Small intestine (tissue), 7 donors: ENCODE results near the gene AQP6. TPM values are rescaled to one million over a fixed set of nuclear protein-coding genes. Genes with fewer than 3 reads are reported as not detected.

Source experiments
- DNase-seq, 2 donors: peaks; one replicate each; pipeline versions ENCODE4 v3.0.0 to v3.0.0-alpha.2; 2013
- FAIRE-seq: peaks from 2 replicates; lab custom pipeline; 2012; peaks lifted over from hg19 to GRCh38; lab: Jason Lieb, UNC
- H3K27ac ChIP-seq, 3 donors: one replicate each; pipeline ENCODE4 v1.5.1; 2013; ENCODE audit warnings: low read length in 2 of 3, mild to moderate bottlenecking in 2 of 3, control low read depth in 1 of 3, inconsistent platforms in 1 of 3, low read depth in 1 of 3, moderate library complexity in 1 of 3
- H3K27me3 ChIP-seq, 3 donors: one replicate each; pipeline ENCODE4 v1.6.1; 2013; ENCODE audit warnings: low read length in 3 of 3, inconsistent platforms in 1 of 3; ENCODE audit not compliant: control insufficient read depth in 3 of 3, insufficient read depth in 3 of 3
- H3K36me3 ChIP-seq, 3 donors: one replicate each; pipeline ENCODE4 v1.6.1; 2013; ENCODE audit warnings: low read length in 3 of 3, inconsistent platforms in 1 of 3, low read depth in 1 of 3, mild to moderate bottlenecking in 1 of 3, moderate library complexity in 1 of 3; ENCODE audit not compliant: control insufficient read depth in 3 of 3, insufficient read depth in 2 of 3
- H3K4me1 ChIP-seq, 3 donors: one replicate each; pipeline ENCODE4 v1.6.1; 2013; ENCODE audit warnings: low read length in 2 of 3, inconsistent platforms in 1 of 3, low read depth in 1 of 3, mild to moderate bottlenecking in 1 of 3, moderate library complexity in 1 of 3; ENCODE audit not compliant: control insufficient read depth in 3 of 3, insufficient read depth in 2 of 3
- H3K4me3 ChIP-seq, 3 donors: one replicate each; pipeline ENCODE4 v1.5.1; 2013; ENCODE audit warnings: low read length in 3 of 3, control low read depth in 1 of 3, inconsistent platforms in 1 of 3, low read depth in 1 of 3, mild to moderate bottlenecking in 1 of 3, moderate library complexity in 1 of 3
- H3K9me3 ChIP-seq, 2 donors: one replicate each; pipeline ENCODE4 v1.6.1; 2013; ENCODE audit warnings: low read depth in 1 of 2, low read length in 1 of 2; ENCODE audit not compliant: control insufficient read depth in 2 of 2, insufficient read depth in 1 of 2
- WGBS, 3 donors: extraction: QIAGEN DNeasy Blood & Tissue Kit; methylation state at CpG; one replicate each; pipeline ENCODE4 v1.1.7; 2013; 5-methylcytosine and 5-hydroxymethylcytosine counted together
- polyA plus RNA-seq, 4 donors: library from polyadenylated mRNA; stranded (reverse) in 3 of 4; unstranded in 1 of 4; fragments of 200-250 nt in 3 of 4; fragments of 120-200 nt in 1 of 4; gene quantifications; one replicate each; pipeline versions ENCODE4 v1.2.1 to v1.2.3, GENCODE V29; 2013
- donor health status: healthy with polysubstance abuse.
- donor health status: control.
- donor health status: control.
- donor health status: Bipolar disorder and iron deficiency.
- donor health status: healthy.

AQP6 gene
- polyA plus RNA-seq, 4 donors: 0.09 to 0.31 TPM; not detected in 2

GRCh38 chr12:49930515-49931288 lies 42.0 kb upstream of the AQP6 start:
- DNase-seq (no peak), FAIRE-seq (no peak)
- Histone ChIP-seq H3K9me3 (no peaks in the 10 kb centered on the region), H3K36me3 (no peaks in the 10 kb centered on the region), H3K4me1 (no peaks in the 10 kb centered on the region), H3K27me3 (peaks cover 0 to 9% (median 0%) of the 10 kb centered on the region in 3 donors), H3K4me3 (no peak overlapping the region), H3K27ac (no peak overlapping the region)
- WGBS, 3 donors: 60 to 68% (median 62%) methylated on average over 3 of the region's 3 CpGs

GRCh38 chr12:49932023-49932422 lies 40.7 kb upstream of the AQP6 start:
- no peaks in the 10 kb centered on the region for H3K36me3 ChIP-seq
- DNase-seq (no peak), FAIRE-seq (no peak)
- no peak overlapping the region for H3K27ac ChIP-seq
- peaks cover 0 to 9% (median 0%) of the 10 kb centered on the region in 3 donors for H3K27me3 ChIP-seq
- H3K4me1 ChIP-seq: no peaks in the 10 kb centered on the region
- WGBS, 3 donors: 65 to 86% (median 74%) methylated on average over 6 to 7 of the region's 7 CpGs
- no peaks in the 10 kb centered on the region for H3K9me3 ChIP-seq
- H3K4me3 ChIP-seq: no peak overlapping the region

GRCh38 chr12:49932533-49933130 lies 40.1 kb upstream of the AQP6 start:
- H3K9me3 ChIP-seq: no peaks in the 10 kb centered on the region
- no peak overlapping the region for H3K27ac ChIP-seq
- 81 to 87% (median 83%) methylated on average over 8 of the region's 8 CpGs for whole genome bisulfite sequencing, 3 donors
- no peaks in the 10 kb centered on the region for H3K36me3 ChIP-seq
- H3K27me3 ChIP-seq: peaks cover 0 to 9% (median 0%) of the 10 kb centered on the region in 3 donors
- no peak for DNase-seq
- no peak for FAIRE-seq
- no peak overlapping the region for H3K4me3 ChIP-seq
- no peaks in the 10 kb centered on the region for H3K4me1 ChIP-seq

- 78 to 89% (median 82%) methylated on average over 5 of the region's 5 CpGs for WGBS, 3 donors
- no peak overlapping the region for H3K4me3 ChIP-seq
- peaks cover 0 to 9% (median 0%) of the 10 kb centered on the region in 3 donors for H3K27me3 ChIP-seq
- no peaks in the 10 kb centered on the region for H3K36me3 ChIP-seq
- H3K27ac ChIP-seq: no peak overlapping the region
- DNase-seq (no peak), FAIRE-seq (no peak)
- no peaks in the 10 kb centered on the region for H3K4me1 ChIP-seq
- no peaks in the 10 kb centered on the region for H3K9me3 ChIP-seq
Observed at GRCh38 chr12:49933796-49934195, 39.0 kb upstream of the AQP6 start.

DNA sequence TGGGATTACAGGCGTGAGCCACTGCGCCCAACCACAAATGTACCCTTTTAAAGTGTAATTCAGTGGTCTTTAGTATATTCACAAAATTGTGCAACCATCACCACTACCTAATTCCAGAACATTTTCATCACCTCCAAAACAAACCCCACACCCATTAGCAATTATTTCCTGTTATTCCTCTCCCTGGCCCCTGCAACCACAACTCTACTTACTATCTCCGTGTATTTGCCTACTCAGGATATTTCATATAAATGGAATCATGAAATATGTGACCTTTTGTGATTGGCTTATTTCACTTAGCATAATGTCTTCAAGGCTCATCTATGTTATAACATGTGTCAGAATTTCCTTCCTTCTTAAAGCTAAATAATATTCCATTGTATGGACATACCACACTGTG lies 38.2 kb upstream of the AQP6 start:
- no peaks in the 10 kb centered on the region for H3K4me1 ChIP-seq
- H3K4me3 ChIP-seq: no peak overlapping the region
- H3K9me3 ChIP-seq: no peaks in the 10 kb centered on the region
- DNase-seq: no peak
- no peak for FAIRE-seq
- H3K36me3 ChIP-seq: no peaks in the 10 kb centered on the region
- H3K27me3 ChIP-seq: peaks cover 0 to 6% (median 0%) of the 10 kb centered on the region in 3 donors
- H3K27ac ChIP-seq: no peak overlapping the region
- 86 to 94% (median 88%) methylated on average over 3 of the region's 3 CpGs for WGBS, 3 donors

GRCh38 chr12:49936925-49937324 lies 35.8 kb upstream of the AQP6 start:
- H3K27ac ChIP-seq: no peak overlapping the region
- no peaks in the 10 kb centered on the region for H3K36me3 ChIP-seq
- H3K27me3 ChIP-seq: no peaks in the 10 kb centered on the region
- FAIRE-seq (no peak), DNase-seq (no peak)
- WGBS, 3 donors: 75 to 89% (median 78%) methylated on average over 3 of the region's 3 CpGs
- H3K4me3 ChIP-seq: no peak overlapping the region
- H3K4me1 ChIP-seq: no peaks in the 10 kb centered on the region
- no peaks in the 10 kb centered on the region for H3K9me3 ChIP-seq

- no peak overlapping the region for H3K4me3 ChIP-seq
- 79 to 82% (median 81%) methylated on average over 8 of the region's 8 CpGs for WGBS, 3 donors
- no peak overlapping the region for H3K27ac ChIP-seq
- DNase-seq: no peak
- H3K4me1 ChIP-seq: no peaks in the 10 kb centered on the region
- H3K27me3 ChIP-seq: no peaks in the 10 kb centered on the region
- no peaks in the 10 kb centered on the region for H3K9me3 ChIP-seq
- H3K36me3 ChIP-seq: no peaks in the 10 kb centered on the region
- no peak for FAIRE-seq
Observed at GRCh38 chr12:49937639-49938300, 35.0 kb upstream of the AQP6 start.

- DNase-seq (no peak), FAIRE-seq (no peak)
- no peaks in the 10 kb centered on the region for H3K27me3 ChIP-seq
- no peaks in the 10 kb centered on the region for H3K9me3 ChIP-seq
- H3K4me1 ChIP-seq: no peaks in the 10 kb centered on the region
- no peak overlapping the region for H3K4me3 ChIP-seq
- H3K27ac ChIP-seq: no peak overlapping the region
- H3K36me3 ChIP-seq: no peaks in the 10 kb centered on the region
Observed at GRCh38 chr12:49939307-49939706, 33.4 kb upstream of the AQP6 start.
